Stimulated activated CD4-positive, alpha-beta T cell treated with anti-CD3 and anti-CD28 coated beads, Interleukin-1b, Interleukin-23, amount 100 ng/mL, for 24 hours (primary cell): ENCODE measurements around the gene ENTPD8.

Source experiments
- DNase-seq, 4 experiments: peaks; one replicate each; pipeline ENCODE4 v3.0.0-alpha.2; 2020; ENCODE audit warnings: low read depth in 4 of 4, low spot score in 1 of 4

The ENTPD8 gene

DNA sequence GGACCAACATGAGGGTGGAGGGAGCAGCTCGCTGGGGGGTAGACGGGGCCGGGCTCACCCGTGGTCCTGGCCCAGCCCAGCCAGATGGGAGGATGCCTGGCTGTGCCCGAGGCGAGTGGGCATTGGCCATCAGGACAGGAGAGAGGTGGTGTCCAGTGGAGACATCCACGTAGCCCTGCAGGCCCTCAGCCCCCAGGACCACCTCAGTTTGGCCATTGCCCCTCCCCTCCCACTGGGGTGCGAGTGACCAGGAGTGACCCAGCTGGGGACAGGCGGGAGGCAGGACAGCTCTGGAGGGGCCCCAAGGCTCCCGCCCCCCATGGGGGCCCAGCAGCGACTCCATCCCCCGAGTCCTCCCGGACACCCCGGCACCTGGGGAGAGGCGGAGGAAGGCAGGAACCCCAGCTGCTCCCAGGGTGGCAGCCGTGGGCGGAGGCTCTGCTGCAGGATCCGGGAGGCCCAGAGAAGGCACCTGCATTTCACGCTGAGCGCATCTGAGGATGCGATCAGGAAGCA, 9.7 kb downstream of the ENTPD8 start:
- no peak for DNase-seq

- no peak for DNase-seq
These were observed 10.3 kb downstream of the ENTPD8 start for GRCh38 chr9:137430723-137431415.

DNA sequence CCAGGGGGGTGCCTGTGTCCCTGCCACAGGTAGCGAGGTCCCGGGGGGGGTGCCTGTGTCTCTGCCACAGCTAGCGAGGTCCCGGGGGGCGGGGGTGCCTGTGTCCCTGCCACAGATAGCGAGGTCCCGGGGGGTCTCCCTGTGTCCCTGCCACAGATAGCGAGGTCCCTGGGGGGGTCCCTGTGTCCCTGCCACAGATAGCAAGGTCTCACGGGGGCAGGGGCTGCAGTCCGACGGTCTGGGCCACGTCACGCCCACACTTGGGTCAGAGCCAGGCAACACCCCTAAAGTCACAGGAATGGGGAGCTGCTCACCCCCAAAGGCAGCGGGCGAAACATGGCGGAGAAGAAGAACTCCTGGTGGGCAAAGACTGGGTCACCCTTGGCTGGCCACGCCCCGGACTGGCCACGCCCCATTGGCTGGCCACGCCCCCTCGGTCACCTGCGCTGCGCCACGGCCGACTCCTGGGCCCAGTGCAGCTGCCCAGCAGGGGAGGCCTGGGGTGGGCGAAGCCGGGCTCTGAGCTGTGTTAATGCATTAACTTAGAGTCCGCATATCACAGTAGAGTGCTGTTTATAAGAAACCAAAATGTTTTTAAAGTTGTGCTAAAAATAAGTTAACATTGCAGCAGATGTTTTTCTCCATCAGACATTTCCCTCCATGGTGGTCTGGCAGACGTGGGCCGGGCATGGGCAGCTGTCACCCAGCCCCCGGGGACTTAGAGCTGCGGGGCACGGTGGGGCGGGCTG, 11.0 kb downstream of the ENTPD8 start:
- no peak for DNase-seq

DNA sequence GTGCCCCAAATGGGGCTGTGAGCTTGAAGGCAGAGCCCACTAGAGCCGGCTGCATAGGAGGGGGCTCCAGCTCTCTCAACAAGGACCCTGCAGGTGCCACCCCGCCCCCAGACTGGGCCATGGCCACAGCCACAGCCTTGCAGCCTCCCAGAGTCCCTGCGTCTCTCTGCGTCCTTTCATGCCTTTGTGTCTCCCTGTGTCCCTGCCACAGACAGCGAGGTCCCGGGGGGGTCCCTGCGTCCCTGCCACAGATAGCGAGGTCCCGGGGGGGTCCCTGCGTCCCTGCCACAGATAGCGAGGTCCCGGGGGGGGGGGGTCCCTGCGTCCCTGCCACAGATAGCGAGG, 11.6 kb downstream of the ENTPD8 start:
- DNase-seq, result no peak

DNA sequence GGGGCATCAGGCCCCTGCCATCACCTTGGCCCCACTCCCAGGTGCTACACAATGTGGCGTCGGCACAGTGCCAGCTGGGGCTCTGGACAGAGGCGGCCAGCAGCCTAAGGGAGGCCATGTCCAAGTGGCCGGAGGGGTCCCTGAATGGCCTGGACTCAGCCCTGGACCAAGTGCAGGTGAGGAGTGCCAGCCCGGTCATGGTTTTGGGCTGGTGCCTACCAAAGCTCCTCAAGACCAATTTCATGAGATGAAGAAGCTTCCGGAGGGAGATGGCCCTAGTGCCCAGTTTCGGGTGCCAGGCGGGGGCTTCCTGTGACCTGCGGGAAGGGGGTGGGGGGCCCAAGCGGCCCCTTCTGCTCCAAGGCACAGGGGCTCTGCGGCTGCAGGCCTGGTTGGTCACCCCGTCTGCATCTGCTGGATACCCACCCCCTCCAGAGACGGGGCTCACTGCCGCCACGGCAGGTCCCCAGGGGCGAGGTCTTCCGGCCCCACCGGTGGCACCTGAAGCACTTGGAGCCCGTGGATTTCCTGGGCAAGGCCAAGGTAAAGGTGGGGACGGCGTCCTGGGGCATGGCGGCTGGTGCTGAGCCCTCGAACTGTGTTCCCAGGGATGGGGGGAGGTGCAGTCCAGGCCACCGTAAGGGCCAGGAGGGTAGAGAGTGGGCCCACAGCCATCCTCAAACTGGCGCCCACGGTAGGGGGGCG, 12.2 kb downstream of the ENTPD8 start:
- no peak for DNase-seq

- DNase-seq, result no peak
These were observed 12.9 kb downstream of the ENTPD8 start for GRCh38 chr9:137428311-137428630.

DNA sequence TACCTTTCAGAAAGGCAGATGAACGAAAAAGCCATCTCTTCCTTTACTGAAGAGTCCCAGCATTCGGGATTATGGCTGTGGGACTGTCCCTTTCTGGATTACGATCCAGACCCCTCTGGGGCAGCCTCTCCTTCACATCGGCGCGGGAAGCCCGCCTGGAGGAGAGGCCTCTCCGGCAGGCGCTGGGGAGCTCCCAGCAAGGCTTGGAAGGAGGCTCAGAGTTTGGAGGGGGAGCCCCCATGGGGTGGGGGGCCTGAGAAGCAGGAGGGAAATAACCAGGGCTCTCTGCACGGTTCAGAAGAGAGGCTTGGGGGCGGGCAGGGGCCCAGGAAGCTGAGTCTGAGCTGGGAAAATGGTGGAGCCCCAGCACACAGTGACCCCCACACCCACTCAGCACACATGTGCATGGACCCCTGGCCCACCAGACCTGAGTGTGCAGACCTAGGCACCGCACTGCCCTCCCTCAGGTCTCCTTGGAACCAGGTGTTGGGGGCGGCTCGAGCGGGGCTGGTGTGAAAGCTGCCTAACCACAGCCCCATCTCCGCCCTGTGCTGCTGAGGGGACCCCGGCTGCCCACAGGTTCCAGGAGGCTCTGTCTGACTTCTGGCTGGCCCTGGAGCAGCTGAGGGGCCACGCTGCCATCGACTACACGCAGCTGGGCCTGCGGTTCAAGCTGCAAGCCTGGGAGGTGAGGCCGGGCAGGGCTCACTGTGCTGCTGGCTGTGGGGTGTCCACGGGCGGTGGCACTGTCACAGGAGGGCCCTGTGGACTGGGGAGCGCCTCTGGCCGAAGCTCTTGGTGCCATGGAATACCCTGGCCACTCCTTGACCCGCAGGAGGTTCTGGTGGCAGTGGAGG, 13.5 kb downstream of the ENTPD8 start:
- no peak for DNase-seq

GRCh38 chr9:137426018-137426681, 15.0 kb downstream of the ENTPD8 start:
- DNase-seq, result no peak

DNA sequence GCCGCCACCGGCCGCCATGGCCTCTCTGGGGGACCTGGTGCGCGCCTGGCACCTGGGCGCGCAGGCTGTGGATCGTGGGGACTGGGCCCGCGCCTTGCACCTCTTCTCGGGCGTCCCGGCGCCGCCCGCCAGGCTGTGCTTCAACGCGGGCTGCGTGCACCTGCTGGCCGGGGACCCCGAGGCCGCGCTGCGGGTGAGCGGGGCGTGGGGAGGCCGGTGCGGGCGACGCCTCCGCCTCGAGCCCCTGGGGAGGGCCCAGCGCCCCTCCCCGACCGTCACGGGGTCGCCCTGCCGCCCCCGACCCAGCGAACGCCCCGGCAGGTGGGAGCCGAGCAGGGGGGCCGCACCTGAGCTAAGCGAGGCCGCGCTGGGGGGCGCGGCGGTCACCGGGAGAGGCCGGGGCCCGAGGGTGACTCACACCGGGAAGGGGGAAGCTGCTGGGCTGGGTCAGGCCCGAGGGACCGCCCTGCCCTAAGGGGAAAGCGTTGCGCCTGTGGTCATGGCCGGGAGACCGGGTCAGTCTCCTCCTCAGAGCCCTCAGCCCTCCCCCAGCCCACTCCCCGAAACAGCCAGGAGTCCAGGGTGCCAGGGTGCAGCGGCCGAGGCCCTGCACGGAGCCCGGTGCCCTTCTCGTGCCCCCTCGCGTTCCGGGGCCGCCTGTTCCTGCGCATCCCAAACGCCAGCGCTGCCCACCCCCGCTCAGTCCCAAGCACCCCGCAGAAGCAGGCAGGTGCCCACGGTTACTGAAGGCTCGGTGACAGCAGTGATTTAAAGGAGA, 17.5 kb downstream of the ENTPD8 start:
- no peak for DNase-seq

DNA sequence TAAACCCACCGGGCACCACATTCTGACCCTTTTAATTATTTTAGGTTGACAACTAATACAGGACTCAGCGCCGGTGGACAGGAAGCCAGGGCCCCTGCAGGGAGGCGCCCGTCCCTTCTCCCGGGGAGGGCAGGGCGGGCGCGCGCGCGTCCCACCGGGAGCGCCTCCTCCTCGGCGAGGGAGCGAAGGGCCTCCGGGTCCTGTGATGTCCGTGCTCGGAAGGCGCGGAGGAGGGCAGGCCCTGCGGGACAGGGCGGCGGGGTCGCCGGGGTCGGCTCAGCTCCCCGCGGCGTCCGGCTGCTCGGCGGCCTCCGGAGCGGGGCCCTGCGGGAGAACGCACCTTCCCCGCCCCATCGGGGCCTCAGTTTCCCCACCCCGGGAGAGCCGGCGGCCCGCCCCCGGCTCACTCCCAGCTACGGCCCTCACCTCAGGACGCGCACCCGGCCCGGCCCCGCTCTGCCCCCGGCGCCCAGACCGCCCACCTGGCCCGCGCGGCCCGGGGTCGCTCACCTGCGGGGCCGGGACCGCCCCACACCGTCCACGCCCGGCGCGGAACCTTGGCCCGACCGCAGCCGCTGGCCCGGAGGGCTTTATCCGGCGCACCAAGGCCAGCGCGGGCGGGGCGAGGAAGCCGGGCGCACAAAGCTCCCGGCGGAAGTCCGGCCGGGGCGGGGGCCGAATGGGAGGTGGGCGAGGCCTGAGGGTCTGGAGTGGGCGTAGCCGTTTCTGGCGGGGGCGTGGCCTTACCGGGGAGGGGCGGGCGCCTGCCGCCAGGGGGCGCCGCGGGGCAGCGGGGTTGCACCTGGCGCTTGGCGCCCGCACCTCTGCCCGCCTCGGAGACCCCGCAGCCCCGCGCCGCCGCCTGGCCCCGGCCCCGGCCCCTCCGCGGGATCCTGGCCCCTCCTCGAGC, 18.3 kb downstream of the ENTPD8 start, which contains the start of the genes EXD3 and NOXA1:
Gene EXD3 (minus strand): TSS at position 559 of the 910 bp plus-strand sequence. CDS start 27,805 bp downstream, outside the sequence.
Gene NOXA1 (plus strand): TSS at position 790 of the 910 bp plus-strand sequence. CDS start 137 bp downstream, outside the sequence.
- peak; percentile 87 to 96 (median 93) for DNase-seq

DNA sequence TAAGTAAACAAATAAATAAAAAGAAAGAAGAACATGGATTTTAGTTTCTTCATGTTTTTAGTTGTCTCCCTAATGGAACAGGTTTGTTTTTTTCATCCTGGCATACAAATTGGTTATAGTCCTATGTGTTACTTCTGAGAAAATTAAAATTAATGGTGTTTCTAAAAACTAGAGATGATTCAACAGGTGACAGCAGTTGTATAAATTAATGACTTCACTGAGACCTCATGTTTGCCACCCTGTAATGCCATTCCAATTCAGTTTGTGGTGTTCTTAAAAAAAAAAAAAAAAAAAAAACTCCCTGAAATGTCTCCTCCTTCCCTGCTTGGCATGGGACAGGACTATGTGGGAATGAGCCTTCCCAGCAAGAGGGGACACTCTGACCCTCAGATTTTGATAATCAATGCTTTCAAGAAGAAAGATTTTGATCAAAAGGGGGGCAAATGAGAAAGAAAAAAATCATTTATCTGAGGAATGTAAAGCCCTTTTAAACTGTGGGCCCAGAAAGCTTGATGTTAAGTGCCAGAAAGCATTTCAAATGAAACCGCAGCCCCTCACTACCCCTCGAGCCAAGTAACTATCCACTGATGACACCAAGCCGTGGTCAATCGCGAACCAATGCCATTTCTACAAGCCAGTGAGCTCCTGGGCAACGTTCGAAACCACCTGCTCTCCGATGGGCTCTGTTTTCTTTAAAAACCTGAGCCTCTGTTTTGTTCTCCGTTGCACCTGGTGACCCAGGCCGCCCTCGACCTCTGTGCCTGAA, 19.1 kb downstream of the ENTPD8 start:
- no peak for DNase-seq

DNA sequence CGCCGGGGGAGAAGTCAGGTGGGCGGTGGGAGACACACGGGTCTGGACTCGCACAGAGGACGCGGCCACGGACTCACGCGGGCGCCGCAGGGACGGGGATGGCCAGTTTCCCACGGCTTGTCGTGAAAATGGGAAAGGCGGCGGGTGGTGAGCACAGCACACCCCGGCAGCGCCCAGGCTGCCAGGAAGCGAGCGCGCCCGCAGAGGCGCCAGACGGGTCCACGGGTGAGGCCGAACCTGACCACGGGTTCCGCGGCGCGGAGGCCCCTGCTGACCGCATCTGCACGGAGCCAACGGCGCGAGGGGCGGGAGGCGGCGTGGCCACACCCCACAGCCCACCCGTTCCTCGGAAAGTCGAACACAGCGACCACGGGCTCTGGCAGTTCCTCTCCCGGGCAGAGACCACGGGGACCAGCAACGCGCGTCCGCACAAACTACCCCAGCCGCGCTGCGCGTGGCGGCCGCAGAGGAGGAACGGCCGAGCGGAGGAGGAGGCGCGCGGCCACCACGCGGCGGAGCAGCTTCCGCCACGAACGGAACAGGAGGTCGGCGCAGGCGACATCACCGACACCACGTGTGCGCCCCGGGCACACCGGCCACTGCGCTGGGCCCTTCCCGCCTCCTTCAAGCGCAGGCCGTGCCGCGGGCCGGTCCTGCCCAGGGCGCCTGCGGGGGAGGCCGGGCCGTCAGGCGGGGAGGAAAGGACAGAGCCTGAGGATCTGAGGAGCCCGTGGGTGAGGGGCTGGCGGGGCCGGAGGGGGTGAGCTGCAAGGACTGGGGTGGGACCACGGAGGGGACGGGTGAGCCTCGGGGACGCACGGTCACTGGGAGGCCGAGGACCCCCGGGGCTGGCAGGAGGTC, 23.8 kb downstream of the ENTPD8 start:
- DNase-seq, result no peak

DNA sequence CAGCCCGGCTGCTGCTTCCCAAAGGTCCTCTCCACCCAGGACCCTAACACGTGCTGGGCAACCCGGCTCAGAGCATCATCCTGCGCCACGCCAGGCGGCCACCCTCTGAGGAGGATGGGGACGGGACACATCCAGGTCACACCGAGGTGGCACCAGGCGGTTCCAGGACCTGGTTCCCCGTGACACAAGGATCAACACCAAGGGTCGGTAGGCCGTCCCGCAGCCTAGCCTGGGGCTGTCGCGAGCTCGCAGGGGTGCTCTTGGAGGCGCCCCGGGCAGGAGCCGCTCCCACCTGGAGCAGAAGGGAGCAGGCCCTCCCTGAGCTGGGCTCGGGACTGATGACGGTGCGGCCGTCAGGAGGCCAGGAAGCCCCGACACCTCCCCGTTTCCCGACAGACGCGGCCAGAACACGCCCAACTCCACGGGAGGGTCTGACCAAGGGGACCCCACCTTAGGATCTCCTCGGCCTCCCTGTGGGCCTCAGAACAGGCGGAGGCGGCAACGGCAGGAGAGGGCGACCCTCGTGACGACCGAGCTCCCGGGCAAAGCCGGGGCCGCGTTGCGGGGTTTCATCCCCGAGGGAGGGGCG, 24.5 kb downstream of the ENTPD8 start:
- DNase-seq, result no peak

GRCh38 chr9:137416006-137416562, 25.1 kb downstream of the ENTPD8 start:
- no peak for DNase-seq

DNA sequence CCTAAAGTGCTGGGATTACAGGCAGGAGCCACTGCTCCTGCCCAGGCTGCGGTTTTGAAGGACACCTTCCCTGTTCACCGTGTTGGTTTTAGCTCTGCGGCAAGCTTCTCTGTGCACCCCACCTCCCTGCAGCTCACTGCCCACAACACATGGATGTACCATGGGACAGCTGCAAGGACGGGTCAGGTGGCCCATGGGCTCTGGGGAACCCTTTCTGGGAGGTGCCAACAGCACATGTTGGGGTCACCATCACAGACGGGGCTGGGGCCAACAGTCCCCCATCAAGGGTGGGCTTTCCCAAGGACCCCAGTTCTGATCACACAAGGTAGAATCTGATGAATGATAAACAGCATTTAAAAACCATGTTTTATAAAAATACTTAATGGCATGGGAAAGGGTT, 25.7 kb downstream of the ENTPD8 start:
- DNase-seq, result no peak

DNA sequence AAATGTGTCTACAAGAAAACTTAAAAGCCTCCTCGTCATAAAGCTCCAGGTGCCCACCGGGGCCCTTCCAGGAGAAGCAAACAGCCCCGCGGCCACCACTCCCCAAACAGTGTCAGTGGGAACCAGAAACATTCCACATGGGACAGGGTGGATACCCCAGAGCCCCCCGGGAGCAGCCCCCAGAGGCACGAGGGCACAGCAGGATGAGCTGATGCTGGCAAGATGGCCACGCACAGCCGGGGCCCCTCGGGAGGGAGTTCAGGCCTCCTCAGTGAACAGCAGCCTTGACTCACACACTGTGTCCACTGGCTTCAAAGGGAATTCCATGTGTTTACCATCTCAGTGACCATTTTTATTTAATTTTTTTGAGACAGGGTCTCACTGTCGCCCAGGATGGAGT, 28.7 kb downstream of the ENTPD8 start:
- no peak for DNase-seq
